Tibial nerve (tissue), 4 donors: ENCODE results near the gene TEKTIP1. TPM values are rescaled to one million over a fixed set of nuclear protein-coding genes. Genes with fewer than 3 reads are reported as not detected.
A peak's percentile ranks its signal among the peaks of the same experiment; 100 is the strongest.

Experiments used
- DNase-seq, 2 donors: peaks; one replicate each; pipeline ENCODE4 v3.0.0-alpha.2; 2019; ENCODE audit warnings: low spot score in 2 of 2
- H3K27ac ChIP-seq, 4 donors: fragments of 200-600 bp; sonication (generic) in 3 of 4; one replicate each; pipeline ENCODE4 v1.5.1; 2017 to 2019; ENCODE audit warnings: mild to moderate bottlenecking in 1 of 4
- H3K27me3 ChIP-seq, 2 donors: fragments of 200-600 bp; sonication (generic) in 1 of 2; one replicate each; pipeline versions ENCODE4 v1.5.1 to v1.6.0; 2017 to 2019
- H3K36me3 ChIP-seq, 3 donors: fragments of 200-600 bp; sonication (generic); one replicate each; pipeline ENCODE4 v1.5.1; 2018 to 2019
- H3K4me1 ChIP-seq, 4 donors: fragments of 200-600 bp; sonication (generic) in 3 of 4; one replicate each; pipeline ENCODE4 v1.5.1; 2017 to 2019
- H3K4me3 ChIP-seq, 4 donors: fragments of 200-600 bp; sonication (generic) in 3 of 4; one replicate each; pipeline ENCODE4 v1.5.1; 2017 to 2019; ENCODE audit warnings: mild to moderate bottlenecking in 1 of 4, moderate library complexity in 1 of 4
- H3K9me3 ChIP-seq, 4 donors: fragments of 200-600 bp; sonication (generic) in 3 of 4; one replicate each; pipeline ENCODE4 v1.5.1; 2017 to 2019
- EP300 ChIP-seq, 2 donors: sonication (generic); formaldehyde crosslinking; IDR thresholded peaks; one replicate each; pipeline ENCODE4 v1.6.1; 2017; ENCODE audit warnings: antibody characterized with exemption in 2 of 2, mild to moderate bottlenecking in 1 of 2
- POLR2A ChIP-seq, 2 donors: fragments of 450-650 bp; IDR thresholded peaks; one replicate each; pipeline ENCODE4 v1.6.1; 2017; ENCODE audit warnings: antibody characterized with exemption in 2 of 2, mild to moderate bottlenecking in 2 of 2, moderate library complexity in 2 of 2
- WGBS, 2 donors: methylation state at CpG; one replicate each; pipeline ENCODE4 v1.1.5; 2018; 5-methylcytosine and 5-hydroxymethylcytosine counted together
- total RNA-seq, 4 donors: library from RNA; depleted of rRNA; stranded (reverse); fragments of >200 nt; gene quantifications; one replicate each; pipeline ENCODE4 v1.1.0, GENCODE V29; 2016
- TF ChIP-seq, protein P1 (sequence below), 5 experiments: fragments of 200-600 bp in 3 of 5; fragments of 450-650 bp in 2 of 5; sonication (generic) in 3 of 5; IDR thresholded peaks; one replicate each; pipeline ENCODE4 v1.5.1; 2016 to 2019; ENCODE audit warnings: antibody characterized with exemption in 5 of 5, mild to moderate bottlenecking in 3 of 5, moderate library complexity in 2 of 5

TEKTIP1 gene
- total RNA-seq, 4 donors from 2014 or later: 2.4 TPM; not detected in 3

DNA sequence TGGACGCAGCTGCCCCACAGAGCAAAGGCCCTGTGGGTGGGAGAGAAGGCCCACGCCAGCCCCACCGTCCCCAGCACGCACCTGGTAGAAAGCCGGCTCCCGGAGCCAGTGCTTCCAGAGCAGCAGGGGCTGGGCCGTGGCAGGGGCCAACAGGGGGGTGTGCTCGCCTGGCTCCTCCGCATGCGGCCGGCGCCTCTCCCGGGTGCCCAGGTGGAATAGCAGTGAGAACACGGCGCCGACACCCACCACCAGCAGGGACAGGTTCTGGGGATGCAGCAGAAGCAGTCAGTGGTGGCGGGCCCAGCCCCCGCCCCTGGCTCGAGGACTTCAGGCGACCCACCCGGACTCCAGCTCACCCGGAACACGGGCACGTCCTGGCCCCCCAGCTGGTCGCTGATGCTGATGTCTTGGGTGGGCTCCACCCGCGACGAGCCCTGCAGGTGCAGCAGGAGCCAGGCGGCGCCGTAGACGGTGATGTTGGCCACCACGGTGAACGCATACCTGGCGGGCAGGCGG, 8.9 kb downstream of the TEKTIP1 start:
- no peak for TF ChIP-seq POLR2A (IDR thresholded peaks at IDR 0.05)
- TF ChIP-seq EP300 (IDR thresholded peaks at IDR 0.05): no peak
- TF ChIP-seq, protein P1, sequence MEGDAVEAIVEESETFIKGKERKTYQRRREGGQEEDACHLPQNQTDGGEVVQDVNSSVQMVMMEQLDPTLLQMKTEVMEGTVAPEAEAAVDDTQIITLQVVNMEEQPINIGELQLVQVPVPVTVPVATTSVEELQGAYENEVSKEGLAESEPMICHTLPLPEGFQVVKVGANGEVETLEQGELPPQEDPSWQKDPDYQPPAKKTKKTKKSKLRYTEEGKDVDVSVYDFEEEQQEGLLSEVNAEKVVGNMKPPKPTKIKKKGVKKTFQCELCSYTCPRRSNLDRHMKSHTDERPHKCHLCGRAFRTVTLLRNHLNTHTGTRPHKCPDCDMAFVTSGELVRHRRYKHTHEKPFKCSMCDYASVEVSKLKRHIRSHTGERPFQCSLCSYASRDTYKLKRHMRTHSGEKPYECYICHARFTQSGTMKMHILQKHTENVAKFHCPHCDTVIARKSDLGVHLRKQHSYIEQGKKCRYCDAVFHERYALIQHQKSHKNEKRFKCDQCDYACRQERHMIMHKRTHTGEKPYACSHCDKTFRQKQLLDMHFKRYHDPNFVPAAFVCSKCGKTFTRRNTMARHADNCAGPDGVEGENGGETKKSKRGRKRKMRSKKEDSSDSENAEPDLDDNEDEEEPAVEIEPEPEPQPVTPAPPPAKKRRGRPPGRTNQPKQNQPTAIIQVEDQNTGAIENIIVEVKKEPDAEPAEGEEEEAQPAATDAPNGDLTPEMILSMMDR (IDR thresholded peaks at IDR 0.05): no peak
- no peaks in the 10 kb centered on the region for H3K27me3 ChIP-seq
- peak overlapping the region in 3 of 4 donors; percentile 7 to 84 (median 63) for H3K27ac ChIP-seq
- H3K36me3 ChIP-seq: peaks cover 0 to 72% (median 6%) of the 10 kb centered on the region in 3 donors
- DNase-seq: no peak
- no peak overlapping the region for H3K4me3 ChIP-seq
- peaks cover 0 to 50% (median 9%) of the 10 kb centered on the region in 4 donors for H3K4me1 ChIP-seq
- no peaks in the 10 kb centered on the region for H3K9me3 ChIP-seq
- 77 to 85% methylated on average over 14 to 31 of the region's 36 CpGs for WGBS, 2 donors

GRCh38 chr19:3548606-3549005, 9.6 kb downstream of the TEKTIP1 start:
- Histone ChIP-seq H3K4me3 (no peak overlapping the region), H3K36me3 (peaks cover 0 to 65% (median 6%) of the 10 kb centered on the region in 3 donors), H3K4me1 (peaks cover 0 to 49% (median 10%) of the 10 kb centered on the region in 4 donors), H3K27me3 (no peaks in the 10 kb centered on the region), H3K9me3 (no peaks in the 10 kb centered on the region), H3K27ac (peak overlapping the region in 3 of 4 donors; percentile 7 to 84 (median 63))
- no peak for DNase-seq
- 51 to 69% methylated on average over 9 to 14 of the region's 14 CpGs for WGBS, 2 donors
- TF ChIP-seq, protein P1 (IDR thresholded peaks at IDR 0.05): no peak
- no peak for TF ChIP-seq EP300 (IDR thresholded peaks at IDR 0.05)
- no peak for TF ChIP-seq POLR2A (IDR thresholded peaks at IDR 0.05)

DNA sequence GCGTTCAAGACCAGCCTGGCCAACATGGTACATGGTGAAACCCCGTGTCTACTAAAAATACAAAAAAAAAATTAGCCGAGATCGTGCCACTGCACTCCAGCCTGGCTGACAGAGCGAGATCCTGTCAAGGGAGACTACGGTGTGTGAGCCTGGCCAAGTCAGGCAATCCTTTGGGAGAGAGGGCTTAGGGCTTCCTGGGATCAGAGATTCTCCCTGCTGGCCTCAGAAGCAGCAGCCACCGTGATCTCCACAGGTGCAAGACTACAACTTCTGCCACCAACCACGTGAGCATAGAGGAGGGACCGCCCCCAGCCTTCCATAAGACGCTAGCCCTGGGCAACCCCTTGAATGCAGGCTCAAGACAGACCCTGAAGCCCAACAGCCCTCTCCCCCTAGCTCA, 10.8 kb downstream of the TEKTIP1 start:
- no peak overlapping the region for H3K27ac ChIP-seq
- WGBS, 2 donors: 84 to 86% methylated on average over 10 of the region's 10 CpGs
- no peaks in the 10 kb centered on the region for H3K27me3 ChIP-seq
- H3K4me3 ChIP-seq: no peak overlapping the region
- H3K36me3 ChIP-seq: peaks cover 0 to 53% (median 6%) of the 10 kb centered on the region in 3 donors
- no peak for DNase-seq
- H3K9me3 ChIP-seq: no peaks in the 10 kb centered on the region
- TF ChIP-seq, protein P1 (IDR thresholded peaks at IDR 0.05): no peak
- TF ChIP-seq POLR2A (IDR thresholded peaks at IDR 0.05): no peak
- no peak for TF ChIP-seq EP300 (IDR thresholded peaks at IDR 0.05)
- H3K4me1 ChIP-seq: peaks cover 0 to 49% (median 18%) of the 10 kb centered on the region in 4 donors

DNA sequence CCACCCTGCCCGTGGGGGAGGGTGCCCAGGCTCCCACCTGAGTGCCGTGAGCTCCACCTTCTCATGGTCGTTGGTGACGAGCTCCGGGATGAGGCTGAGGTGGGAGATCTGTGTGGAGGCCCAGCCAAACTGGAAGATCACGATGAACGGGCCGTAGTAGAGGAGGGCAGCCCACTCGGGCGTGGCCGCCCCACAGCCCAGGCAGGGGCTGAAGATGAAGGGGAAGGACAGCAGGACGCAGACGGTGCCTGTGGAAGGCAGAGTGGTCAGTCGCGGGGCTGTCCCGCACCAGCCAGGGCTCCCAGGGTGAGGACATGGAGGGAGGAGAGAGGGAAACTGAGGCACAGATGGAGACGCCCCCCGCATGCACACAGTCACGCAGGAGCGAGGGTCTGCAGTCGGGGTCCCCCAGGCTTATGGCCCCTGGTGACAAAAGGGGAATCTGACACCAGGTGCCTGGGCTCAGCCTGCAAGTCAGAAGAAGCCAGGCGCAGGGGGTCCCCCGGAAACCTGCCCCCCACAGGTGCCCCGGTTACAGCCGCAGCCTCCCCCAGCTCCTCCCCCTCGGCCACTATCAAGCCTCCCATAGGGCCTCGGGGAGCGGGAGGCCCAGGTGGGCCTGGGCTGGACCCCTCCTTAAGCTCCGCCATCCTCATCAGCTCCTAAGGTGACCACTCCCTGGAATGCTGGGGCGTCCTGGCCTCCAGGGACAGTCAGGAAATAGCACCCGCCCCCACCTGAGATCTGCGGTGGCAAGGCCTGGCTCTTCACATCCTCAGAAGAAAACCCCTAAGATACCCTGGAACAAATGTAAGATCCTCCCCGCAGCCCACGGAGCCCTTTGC, 12.2 kb downstream of the TEKTIP1 start:
- Histone ChIP-seq H3K4me3 (no peak overlapping the region), H3K4me1 (peaks cover 0 to 55% (median 30%) of the 10 kb centered on the region in 4 donors), H3K9me3 (no peaks in the 10 kb centered on the region), H3K27me3 (no peaks in the 10 kb centered on the region), H3K27ac (no peak overlapping the region), H3K36me3 (peaks cover 0 to 47% (median 6%) of the 10 kb centered on the region in 3 donors)
- DNase-seq: no peak
- WGBS, 2 donors: 87 to 89% methylated on average over 28 to 34 of the region's 34 CpGs
- TF ChIP-seq, protein P1 (IDR thresholded peaks at IDR 0.05): no peak
- TF ChIP-seq POLR2A (IDR thresholded peaks at IDR 0.05): no peak
- no peak for TF ChIP-seq EP300 (IDR thresholded peaks at IDR 0.05)

DNA sequence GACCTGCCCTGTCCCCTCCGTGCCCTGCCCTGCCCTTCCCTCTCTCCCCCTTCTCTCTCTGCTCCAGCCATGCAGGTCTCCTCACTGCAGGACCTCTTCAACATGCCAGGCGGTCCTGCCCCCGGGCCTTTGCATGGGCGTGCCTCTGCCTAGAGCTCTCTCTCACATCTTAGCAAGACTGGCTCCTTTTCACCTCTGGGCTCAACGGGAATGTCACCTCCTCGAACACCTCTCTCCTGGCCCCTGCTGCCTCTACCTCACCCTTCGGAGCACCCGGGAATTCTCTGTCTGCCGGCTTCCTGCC, 12.8 kb downstream of the TEKTIP1 start:
- no peak for DNase-seq

More for the DNA sequence above, 12.8 kb downstream of the TEKTIP1 start:
- Histone ChIP-seq H3K4me3 (no peak overlapping the region), H3K4me1 (peaks cover 0 to 60% (median 34%) of the 10 kb centered on the region in 4 donors), H3K27me3 (no peaks in the 10 kb centered on the region), H3K9me3 (no peaks in the 10 kb centered on the region), H3K36me3 (peaks cover 0 to 42% (median 6%) of the 10 kb centered on the region in 3 donors), H3K27ac (peak overlapping the region in 1 of 4 donors; percentile 56)
- TF ChIP-seq EP300 (IDR thresholded peaks at IDR 0.05) (no peak), POLR2A (IDR thresholded peaks at IDR 0.05) (no peak)
- TF ChIP-seq, protein P1 (IDR thresholded peaks at IDR 0.05): no peak
- WGBS, 2 donors: 74 to 84% methylated on average over 9 of the region's 9 CpGs
